GM18520 (cell line): ENCODE results near the gene ALPK3.

Experiments used
- ATAC-seq: cut with Tn5 transposase; IDR thresholded peaks from one replicate; pipeline ENCODE4 v1.9.1; 2021; ENCODE audit not compliant: unreplicated experiment

ALPK3 gene, protein sequence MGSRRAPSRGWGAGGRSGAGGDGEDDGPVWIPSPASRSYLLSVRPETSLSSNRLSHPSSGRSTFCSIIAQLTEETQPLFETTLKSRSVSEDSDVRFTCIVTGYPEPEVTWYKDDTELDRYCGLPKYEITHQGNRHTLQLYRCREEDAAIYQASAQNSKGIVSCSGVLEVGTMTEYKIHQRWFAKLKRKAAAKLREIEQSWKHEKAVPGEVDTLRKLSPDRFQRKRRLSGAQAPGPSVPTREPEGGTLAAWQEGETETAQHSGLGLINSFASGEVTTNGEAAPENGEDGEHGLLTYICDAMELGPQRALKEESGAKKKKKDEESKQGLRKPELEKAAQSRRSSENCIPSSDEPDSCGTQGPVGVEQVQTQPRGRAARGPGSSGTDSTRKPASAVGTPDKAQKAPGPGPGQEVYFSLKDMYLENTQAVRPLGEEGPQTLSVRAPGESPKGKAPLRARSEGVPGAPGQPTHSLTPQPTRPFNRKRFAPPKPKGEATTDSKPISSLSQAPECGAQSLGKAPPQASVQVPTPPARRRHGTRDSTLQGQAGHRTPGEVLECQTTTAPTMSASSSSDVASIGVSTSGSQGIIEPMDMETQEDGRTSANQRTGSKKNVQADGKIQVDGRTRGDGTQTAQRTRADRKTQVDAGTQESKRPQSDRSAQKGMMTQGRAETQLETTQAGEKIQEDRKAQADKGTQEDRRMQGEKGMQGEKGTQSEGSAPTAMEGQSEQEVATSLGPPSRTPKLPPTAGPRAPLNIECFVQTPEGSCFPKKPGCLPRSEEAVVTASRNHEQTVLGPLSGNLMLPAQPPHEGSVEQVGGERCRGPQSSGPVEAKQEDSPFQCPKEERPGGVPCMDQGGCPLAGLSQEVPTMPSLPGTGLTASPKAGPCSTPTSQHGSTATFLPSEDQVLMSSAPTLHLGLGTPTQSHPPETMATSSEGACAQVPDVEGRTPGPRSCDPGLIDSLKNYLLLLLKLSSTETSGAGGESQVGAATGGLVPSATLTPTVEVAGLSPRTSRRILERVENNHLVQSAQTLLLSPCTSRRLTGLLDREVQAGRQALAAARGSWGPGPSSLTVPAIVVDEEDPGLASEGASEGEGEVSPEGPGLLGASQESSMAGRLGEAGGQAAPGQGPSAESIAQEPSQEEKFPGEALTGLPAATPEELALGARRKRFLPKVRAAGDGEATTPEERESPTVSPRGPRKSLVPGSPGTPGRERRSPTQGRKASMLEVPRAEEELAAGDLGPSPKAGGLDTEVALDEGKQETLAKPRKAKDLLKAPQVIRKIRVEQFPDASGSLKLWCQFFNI (N-terminal part only)

DNA sequence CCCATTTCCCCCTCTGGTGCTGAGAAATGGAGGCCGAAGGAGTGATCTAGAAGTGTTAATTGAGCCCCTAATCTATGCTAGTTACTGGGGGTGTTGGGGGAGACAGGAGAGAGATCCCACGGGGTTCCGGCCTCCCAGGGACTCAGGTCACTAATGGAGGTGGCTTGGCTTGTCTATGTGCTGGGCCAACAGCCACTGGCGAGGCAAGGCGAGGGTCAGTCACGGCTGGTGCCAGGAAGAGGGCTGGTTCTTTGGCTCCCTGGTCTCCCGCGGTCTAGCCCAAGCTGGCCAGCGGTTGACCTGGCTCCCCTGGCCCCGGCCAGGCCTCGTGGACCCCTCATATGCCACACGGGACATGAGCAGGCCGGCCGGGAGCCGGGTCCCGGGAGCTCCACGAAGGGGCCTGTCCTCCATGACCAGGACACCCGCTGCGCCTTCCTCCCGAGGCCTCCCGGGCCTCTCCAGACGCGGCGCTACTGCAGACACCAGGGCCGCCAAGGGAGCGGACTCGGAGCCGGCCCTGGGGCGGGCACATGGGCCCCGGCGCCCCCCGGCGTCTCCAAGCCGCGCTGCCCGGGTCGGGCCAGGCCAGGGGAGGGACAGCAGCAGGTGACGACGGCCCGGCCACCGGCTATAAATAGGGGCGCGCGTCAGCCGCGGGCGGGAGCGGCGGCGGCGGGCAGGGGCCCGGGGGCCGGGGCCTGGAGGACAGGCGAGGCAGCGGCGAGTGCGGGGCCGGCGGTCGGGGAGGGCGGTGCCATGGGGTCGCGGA, at the start of gene ALPK3:
Gene ALPK3 (plus strand): TSS at position 663 of the 772 bp plus-strand sequence. CDS start 97 bp downstream, at position 760.
- no peak for ATAC-seq

DNA sequence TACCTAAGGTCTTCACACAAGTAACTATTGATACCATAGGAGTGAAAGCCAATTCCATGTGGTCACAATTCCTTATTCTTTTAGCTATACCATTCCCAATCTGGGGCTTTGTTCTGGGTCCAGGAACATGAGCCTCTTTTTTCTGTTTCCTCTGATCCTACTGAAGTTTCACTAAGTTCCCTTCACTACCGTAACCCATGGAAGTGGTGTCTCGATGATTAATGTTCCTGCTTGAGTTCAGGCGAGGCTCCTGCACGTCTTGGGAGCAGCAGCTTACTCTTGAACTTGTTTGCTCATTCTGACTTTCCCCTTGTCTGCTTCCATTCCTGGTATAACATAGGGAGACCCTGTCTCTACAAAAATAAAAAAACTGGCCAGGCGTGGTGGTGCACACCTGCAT, 45.1 kb upstream of the ALPK3 start:
- no peak for ATAC-seq

DNA sequence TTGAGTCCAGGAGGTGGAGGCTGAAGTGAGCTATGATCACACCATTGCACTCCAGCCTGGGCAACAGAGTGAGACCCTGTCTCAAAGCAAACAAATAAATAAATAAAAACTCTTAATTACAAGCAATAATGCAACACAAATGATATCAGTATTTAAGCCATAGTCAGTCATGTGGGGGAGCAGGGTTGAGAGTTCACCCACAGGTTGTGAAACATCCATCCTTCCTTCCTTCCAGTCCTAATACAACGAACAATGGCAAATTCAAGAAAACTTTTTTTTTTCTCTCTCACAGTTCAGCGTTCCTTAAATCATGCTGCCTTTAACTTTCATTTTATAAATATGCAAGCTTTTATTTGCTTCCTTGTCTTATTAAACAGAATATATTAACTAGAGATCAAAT, 44.7 kb upstream of the ALPK3 start:
- no peak for ATAC-seq

DNA sequence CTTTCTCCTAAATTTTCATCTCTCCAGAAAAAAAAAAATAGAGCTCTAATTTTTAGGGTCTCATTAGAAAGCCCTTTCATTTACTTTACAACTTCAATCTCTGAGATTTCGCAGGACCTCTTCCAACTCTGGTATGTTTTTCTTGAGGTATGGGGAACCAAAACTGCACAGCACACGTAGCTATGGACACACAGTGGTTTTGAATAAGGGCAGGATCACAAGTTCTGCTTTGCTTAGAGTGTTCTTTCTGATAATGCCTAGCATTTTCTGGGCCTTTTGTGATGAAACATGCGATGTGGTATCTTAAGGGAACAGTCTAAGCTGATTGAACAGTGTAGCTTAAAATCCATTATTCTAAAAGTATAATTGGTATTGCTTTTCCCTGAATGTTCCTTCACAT, 43.4 kb upstream of the ALPK3 start:
- ATAC-seq, result no peak

DNA sequence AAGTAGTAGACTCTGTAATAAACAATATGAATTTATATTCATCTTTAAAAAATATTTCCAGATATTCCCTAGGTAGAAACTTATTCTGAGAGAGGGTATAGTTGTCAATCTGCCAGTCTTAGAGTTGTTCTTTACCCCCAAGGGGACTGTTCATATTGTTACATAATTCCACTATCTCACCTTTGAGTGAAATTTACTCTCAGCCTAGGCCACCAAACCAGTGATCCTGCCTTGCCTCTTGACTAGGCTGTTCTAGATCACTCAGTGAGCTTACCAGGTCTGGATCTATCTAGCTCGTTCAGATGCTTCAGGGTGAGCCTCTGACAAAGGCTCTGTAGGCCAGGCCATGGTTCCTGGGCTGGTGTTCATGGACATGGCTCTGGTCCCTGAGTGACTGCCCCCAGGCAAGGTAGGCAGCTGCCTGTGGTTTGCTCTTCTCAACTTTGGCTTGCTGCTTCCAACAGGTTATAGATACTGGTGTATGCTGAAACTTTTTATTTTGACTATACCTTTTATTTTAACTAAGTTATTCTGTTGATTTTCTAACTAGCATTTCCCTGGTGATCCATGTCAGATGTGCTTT, 41.2 kb upstream of the ALPK3 start:
- no peak for ATAC-seq

DNA sequence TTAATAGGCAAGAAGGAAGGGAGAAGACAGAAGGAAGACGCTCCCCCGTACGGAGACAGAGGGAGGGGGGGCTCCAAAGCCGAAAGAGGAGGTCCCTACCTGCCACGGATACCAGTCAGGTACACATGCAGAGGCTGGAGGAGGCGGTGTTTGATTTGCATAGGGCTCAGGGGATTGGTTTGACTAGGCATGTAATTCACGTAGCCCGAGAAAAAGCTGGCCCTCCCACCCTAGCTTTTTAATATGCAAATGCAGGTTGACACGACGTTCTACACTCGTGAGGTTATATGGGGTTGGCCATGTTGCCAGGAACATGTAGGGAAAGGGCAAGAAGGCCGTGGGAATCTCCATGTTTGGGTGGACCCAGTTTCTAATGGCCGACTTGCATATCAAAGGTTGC, 39.0 kb upstream of the ALPK3 start:
- no peak for ATAC-seq

DNA sequence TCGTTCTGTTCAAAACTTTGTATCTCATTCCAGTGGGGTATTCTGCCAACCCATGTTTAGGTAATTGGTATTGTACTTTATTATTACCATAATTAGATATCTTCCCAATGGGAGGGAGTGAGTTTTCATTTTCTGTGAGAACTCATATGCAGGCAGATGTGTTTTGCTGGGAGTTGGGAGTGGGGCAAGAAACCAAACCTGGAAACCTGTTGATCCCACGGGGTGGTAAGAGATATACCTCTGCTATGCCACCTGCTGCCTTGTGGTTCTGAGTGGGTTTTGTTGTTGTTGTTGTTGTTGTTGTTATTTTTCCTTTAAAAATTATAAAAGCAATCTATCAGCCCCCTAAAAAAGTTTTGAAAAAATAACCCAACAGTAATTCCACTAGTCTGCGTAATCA, 36.7 kb upstream of the ALPK3 start:
- ATAC-seq, result no peak

DNA sequence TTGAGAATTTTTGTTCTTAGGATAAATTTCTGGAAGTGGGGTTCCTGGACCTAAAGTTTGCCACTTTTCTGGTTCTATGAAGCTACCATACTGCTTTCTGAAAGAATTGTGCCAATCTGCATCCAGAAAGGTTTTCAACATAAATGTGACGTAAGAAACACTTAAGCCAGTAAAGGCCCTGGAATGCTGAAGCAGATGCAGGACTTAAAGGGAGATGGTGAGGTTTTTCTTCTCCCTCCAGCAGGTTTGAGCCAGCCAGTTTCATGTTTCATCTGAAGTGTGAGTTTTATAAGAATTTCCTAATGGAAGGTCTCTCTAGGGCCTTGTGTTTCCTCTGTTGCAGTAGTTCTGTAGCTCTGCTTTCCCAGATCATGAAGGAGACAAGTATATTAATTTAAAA, 35.7 kb upstream of the ALPK3 start:
- no peak for ATAC-seq

DNA sequence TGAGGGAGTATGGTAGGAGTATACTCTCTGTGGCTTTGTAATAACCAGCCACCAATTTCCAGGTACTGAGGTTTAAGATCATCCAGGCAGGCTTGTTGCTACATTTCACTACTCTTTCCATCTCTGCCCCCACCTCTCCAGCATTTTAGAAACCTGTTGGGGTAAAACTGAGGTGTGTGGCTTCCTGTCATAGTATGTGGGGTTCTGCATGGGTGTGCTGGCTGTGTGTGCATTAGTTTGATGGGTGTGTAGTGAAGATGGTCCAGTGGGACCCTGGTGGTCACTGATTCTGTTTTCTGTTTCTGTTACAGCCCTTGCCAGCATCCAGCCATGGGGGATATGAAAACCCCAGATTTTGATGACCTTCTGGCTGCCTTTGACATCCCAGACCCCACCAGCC, 34.8 kb upstream of the ALPK3 start:
- ATAC-seq, result no peak

DNA sequence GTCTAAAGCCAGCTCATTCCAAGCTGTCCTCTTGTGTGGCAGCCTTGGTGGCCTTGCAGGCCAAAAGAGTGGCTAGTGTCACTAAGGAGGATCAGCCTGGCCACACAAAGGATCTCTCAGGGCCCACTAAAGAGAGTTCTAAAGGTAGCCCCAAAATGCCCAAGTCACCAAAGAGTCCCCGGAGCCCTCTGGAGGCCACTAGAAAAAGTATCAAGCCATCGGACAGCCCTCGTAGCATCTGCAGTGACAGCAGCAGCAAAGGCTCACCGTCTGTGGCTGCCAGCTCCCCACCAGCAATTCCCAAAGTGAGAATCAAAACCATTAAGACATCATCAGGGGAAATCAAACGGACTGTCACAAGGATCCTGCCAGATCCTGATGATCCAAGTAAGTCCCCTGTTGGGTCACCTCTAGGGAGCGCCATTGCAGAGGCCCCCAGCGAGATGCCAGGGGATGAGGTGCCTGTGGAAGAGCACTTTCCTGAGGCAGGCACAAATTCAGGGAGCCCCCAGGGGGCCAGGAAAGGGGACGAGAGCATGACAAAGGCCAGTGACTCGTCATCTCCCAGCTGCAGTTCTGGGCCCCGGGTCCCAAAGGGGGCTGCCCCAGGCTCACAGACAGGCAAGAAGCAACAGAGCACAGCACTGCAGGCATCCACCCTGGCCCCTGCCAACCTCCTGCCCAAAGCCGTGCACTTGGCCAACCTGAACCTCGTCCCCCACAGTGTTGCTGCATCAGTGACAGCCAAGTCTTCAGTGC, 33.5 kb upstream of the ALPK3 start:
- no peak for ATAC-seq

DNA sequence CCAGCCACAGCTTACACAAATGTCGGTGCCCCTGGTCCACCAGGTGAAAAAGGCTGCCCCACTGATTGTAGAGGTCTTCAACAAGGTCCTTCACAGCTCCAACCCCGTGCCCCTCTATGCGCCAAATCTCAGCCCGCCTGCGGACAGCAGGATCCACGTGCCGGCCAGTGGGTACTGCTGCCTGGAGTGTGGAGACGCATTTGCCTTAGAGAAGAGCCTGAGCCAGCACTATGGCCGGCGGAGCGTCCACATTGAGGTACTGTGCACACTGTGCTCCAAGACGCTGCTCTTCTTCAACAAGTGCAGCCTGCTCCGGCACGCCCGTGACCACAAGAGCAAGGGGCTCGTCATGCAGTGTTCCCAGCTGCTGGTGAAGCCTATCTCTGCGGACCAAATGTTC, 32.9 kb upstream of the ALPK3 start:
- no peak for ATAC-seq

DNA sequence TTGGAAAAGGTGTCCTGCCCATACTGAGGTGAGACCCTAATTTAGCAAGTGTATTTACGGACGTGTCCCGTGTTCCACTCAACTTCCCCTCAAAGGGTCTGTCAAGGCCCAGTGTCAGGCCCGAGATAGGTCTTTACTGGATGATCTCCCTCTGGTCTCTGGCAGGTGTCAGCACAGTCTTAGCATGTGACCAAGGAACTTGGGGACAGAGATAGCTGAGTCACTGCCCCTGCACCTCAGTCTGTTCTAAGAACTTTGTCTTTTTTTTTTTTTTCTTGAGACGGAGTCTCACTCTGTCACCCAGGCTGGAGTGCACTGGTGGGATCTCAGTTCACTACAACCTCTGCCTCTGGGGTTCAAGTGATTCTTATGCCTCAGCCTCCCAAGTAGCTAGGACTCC, 32.1 kb upstream of the ALPK3 start:
- ATAC-seq, result no peak

DNA sequence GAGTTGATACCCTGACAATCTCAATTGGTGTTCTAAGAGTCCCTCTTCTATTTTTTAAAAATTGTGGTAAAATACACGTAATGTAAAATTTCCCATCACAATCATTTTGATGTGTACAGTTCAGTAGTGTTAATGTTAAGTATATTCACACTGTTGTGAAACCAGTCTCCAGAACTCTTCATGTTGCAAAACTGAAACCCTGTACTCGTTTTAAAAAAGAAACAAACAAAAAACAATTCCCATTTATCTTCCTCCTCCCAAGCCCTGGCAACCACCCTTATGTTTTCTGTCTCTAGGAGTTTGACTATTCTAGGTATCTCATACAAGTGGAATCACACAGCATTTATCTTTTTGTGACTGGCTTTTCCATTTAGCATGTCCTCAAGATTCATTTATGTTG, 28.7 kb upstream of the ALPK3 start:
- no peak for ATAC-seq

DNA sequence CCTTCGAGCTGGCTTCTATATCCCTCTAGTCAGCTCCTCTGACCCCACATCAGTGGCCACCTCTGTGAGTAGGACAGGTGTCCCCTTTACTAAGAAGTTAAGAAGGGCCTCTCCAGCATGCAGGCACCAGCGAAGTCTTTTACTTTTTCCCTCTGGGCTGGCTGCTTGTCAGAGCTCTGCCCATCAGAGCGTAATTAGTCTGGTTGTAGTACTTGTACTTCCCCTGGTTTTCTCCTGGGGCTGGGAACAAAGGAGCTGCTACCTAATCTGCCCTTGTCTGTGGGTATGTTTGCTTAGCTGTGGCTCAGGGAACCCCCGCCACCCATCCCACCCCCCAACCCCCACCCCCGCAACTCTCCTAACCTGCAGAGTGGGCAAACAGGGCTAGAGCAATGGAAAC, 27.4 kb upstream of the ALPK3 start:
- no peak for ATAC-seq

DNA sequence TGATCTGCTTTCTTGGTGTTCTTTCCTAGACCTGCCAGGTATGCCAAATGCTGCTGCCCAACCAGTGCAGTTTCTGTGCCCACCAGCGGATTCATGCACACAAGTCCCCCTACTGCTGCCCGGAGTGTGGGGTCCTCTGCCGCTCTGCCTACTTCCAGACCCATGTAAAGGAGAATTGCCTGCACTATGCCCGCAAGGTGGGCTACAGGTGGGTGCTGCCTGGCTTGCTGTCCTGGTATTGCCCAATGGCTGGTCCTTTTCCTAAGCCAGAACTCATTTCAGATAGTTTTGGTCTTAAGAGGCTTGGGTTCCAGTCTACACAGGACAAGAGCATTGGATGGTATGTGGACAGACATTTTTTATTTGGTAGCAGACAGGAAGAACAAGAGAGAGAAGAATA, 26.5 kb upstream of the ALPK3 start:
- ATAC-seq, result no peak

DNA sequence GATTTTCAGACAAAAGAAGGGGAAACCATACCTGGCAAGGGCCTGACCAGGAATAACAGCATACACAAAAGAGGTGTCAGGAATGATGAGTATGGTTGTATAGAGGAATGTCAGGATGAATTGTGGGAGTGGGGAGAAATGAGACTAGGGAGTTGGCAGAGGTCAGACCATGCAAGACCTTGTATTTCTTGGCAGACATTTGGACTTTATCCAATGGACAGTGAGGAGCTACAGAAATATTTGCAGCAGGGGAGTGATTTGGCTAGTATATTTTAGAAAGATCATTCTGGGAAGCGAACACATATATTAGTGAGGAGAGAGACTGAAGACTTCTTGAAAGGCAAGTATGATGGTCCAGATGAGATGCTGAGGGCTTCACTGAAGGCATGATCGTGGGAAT, 25.4 kb upstream of the ALPK3 start:
- no peak for ATAC-seq

DNA sequence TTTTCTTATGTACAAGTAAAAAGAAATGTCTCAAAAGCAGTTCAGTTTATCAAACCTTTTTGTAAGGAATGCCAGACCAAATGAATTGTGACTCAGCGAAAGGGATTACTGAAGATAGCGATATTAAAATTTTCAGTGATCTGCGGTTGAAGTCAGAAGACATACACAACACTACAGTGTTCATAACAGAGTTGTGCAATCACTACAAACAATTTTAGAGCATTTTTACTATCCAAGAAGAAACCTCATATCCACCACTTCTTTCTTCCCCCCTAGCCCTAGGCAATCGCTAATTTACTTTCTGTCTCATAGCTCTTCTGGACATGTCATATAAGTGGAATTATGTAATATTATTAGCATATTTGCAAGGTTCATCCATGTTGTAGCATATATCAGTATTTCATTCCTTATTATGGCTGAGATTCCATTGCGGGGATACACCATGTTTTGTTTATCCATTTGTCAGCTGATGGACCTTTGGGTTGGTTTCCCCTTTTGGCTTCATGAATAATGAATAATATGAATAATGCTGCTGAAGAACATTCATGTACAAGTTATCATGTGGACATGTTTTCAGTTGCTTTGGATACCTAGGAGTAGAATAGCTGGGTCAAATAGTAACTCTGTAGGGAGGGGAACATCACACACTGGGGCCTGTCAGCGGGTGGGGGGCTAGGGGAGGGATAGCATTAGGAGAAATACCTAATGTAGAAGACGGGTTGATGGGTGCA, 23.6 kb upstream of the ALPK3 start:
- no peak for ATAC-seq

DNA sequence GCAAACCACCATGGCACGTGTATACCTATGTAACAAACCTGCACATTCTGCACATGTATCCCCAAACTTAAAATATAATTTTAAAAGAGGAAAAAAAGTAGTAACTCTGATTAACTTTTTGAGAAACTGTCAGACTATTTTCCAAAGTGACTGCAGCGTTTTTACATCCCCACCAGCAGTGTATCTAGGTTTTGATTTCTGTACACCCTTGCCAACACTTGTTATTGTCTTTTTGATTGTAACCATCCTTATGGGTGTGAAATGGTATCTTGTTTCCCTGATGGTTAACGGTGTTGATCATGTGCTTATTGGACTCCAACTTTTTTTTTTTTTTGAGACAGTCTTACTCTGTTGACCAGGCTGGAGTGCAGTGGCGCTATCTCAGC, 23.0 kb upstream of the ALPK3 start:
- ATAC-seq, result no peak

DNA sequence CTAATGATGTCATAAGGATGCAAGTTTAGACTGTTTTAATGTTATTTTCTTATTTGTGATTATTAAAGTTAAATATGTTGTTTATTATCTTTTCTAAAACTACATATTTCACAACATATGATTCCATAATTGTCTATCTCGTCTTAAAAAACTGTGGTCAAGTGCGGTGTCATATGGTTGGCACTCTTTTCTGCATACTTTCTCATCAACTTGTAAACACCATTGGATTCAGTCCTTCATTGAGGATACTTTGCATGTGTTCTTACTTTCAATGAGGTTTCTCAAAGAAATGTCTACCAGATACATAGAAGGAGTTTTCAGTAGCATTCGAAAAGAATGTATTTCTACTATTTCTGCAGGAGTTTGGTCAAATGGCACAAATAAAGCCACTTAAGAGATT, 22.0 kb upstream of the ALPK3 start:
- ATAC-seq, result no peak
